Measurements from ENCODE around the gene JPH4. TPM values are rescaled to one million over a fixed set of nuclear protein-coding genes. Genes with fewer than 3 reads are reported as not detected.

The JPH4 gene
- total and polyA plus RNA-seq, 12 donors = 0.06 to 0.38 (median 0.15) TPM; not detected in 1

DNA sequence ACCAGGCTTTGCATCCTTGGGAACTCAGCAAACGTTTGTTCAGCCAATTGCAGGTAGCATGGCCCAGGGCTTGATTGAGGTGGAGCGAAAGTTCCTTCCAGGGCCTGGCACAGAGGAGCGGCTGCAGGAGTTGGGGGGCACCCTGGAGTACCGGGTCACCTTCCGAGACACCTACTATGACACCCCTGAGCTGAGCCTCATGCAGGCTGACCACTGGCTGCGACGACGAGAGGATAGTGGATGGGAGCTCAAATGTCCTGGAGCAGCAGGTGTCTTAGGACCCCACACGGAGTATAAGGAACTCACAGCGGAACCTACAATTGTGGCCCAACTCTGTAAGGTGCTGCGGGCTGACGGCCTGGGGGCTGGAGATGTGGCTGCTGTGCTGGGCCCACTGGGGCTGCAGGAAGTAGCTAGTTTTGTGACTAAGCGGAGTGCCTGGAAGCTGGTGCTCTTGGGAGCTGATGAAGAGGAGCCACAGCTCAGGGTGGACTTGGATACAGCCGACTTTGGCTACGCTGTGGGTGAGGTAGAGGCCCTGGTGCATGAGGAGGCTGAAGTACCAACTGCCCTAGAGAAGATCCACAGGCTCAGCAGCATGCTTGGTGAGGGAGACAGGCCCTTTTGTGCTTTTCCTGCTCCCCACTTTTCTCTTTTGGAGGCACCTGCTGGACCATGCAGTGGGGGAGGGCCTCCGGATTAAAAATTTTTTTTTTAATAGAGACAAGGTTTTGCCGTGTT, 21.7 kb downstream of the JPH4 start:
- 56 to 57% methylated on average over 17 of the region's 17 CpGs for WGBS, 2 donors
- Histone ChIP-seq H3K4me3 (peak overlapping the region; percentile 58 to 93 (median 82)), H3K4me1 (peaks cover 5 to 32% (median 24%) of the 10 kb centered on the region in 9 donors), H3K27me3 (no peaks in the 10 kb centered on the region), H3K36me3 (peaks cover 0 to 37% (median 0%) of the 10 kb centered on the region in 9 donors), H3K9me3 (no peaks in the 10 kb centered on the region), H3K27ac (peak overlapping the region; percentile 93 to 100 (median 97))
- no peak for DNase-seq
- TF ChIP-seq, protein P1, sequence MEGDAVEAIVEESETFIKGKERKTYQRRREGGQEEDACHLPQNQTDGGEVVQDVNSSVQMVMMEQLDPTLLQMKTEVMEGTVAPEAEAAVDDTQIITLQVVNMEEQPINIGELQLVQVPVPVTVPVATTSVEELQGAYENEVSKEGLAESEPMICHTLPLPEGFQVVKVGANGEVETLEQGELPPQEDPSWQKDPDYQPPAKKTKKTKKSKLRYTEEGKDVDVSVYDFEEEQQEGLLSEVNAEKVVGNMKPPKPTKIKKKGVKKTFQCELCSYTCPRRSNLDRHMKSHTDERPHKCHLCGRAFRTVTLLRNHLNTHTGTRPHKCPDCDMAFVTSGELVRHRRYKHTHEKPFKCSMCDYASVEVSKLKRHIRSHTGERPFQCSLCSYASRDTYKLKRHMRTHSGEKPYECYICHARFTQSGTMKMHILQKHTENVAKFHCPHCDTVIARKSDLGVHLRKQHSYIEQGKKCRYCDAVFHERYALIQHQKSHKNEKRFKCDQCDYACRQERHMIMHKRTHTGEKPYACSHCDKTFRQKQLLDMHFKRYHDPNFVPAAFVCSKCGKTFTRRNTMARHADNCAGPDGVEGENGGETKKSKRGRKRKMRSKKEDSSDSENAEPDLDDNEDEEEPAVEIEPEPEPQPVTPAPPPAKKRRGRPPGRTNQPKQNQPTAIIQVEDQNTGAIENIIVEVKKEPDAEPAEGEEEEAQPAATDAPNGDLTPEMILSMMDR (IDR thresholded peaks at IDR 0.05) = no peak
- intact Hi-C loops (cut with DNase I) = loop anchor here in 4 of 10 donors (5.0 to 10.0 kb wide), 2 partner anchors 232 to 235 kb away; partner anchors contain the start of gene PABPN1 (in 4 of the 4)
- peak in 3 of 8 donors; percentile 1 to 2 (median 1) for ATAC-seq

DNA sequence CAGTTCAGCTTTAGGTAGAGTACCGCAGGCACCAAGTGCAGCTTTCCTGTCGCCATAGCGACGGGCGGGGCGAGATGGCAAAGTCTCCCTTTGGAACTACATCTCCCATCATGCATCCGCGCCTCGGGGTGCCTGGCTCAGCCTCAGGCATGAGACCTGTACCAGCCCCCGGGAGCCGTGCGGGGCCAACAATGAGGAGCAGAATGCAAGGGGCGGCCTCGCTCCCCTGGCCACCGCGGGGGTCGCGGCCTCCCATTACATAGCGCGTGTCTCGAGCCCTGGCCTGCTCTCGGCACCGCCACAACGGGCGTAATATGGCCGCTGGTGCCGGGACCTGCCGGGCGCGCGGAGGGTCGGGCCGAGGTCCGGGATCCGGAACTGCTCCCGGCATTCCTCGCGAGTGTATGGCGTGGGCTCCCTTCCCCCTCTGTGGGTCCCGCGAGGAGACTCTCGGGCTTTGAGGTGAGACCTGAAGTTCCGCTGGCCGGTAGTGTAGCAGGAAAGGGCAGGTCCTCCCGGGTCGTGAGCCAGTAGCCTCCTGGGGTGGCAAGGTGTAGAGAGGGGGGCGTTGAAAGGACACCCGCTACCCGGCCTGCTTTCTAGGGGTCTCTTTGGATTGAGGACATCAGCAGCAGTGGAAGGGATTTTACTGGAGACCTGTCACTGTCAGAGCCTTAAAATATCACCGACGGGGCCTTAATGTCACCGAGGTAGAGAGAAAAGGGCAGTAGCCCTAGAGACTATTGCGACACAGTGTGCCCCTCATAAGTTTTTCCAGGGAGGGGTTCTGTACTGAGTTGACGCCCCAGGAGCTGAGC, 22.5 kb downstream of the JPH4 start, which contains the start of gene THTPA:
Gene THTPA, plus strand, starts transcription at position 390 of the 818 bp plus-strand sequence. CDS start 487 bp downstream, outside the sequence.
- Histone ChIP-seq H3K9me3 (no peaks in the 10 kb centered on the region), H3K27ac (peak within 1 kb of the TSS; percentile 93 to 100 (median 97)), H3K27me3 (no peaks in the 10 kb centered on the region), H3K4me1 (peaks cover 5 to 34% (median 26%) of the 10 kb centered on the region in 9 donors), H3K36me3 (peaks cover 0 to 29% (median 0%) of the 10 kb centered on the region in 9 donors), H3K4me3 (peak within 1 kb of the TSS; percentile 58 to 93 (median 82))
- intact Hi-C loops (cut with DNase I) = loop anchor here in 5 of 10 donors (2.0 to 10.0 kb wide), 3 partner anchors 87 to 234 kb away; partner anchors contain the start of genes PABPN1 (in 4 of the 5) and NGDN (in 1 of the 5)
- DNase-seq = peak; percentile 92 to 93
- peak; percentile 93 to 96 (median 95) for ATAC-seq
- WGBS, 2 donors = 1% methylated on average over 54 of the region's 54 CpGs
- TF ChIP-seq, protein P1 (IDR thresholded peaks at IDR 0.05) = no peak

DNA sequence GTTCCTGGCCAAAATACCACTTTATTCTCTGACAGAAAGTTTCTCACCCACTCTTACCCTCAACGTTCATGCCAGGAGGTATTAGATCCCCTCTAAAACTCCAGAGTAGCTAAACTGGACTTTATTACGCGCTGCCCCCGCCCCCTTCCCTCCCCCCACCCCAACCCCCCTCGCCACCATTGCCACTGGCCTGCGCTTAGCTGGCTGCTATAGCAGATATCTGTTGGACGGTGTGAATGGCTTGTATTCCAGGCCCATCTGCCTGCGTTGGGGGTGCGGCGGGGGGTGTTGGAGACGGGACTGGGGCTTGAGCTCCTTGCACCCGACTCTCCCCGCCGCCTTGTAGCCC, 23.1 kb downstream of the JPH4 start:
- peaks cover 0 to 24% (median 0%) of the 10 kb centered on the region in 9 donors for H3K36me3 ChIP-seq
- H3K27me3 ChIP-seq = peaks cover 0 to 5% (median 0%) of the 10 kb centered on the region in 7 donors
- H3K4me3 ChIP-seq = peak overlapping the region; percentile 58 to 93 (median 82)
- intact Hi-C loops (cut with DNase I) = loop anchor here in 5 of 10 donors (2.0 to 10.0 kb wide), 3 partner anchors 87 to 233 kb away; partner anchors contain the start of genes PABPN1 (in 4 of the 5) and NGDN (in 1 of the 5)
- TF ChIP-seq, protein P1 (IDR thresholded peaks at IDR 0.05) = no peak
- DNase-seq (no peak), ATAC-seq (peak in 2 of 8 donors; percentile 6 to 15)
- peak overlapping the region; percentile 93 to 100 (median 97) for H3K27ac ChIP-seq
- no peaks in the 10 kb centered on the region for H3K9me3 ChIP-seq
- WGBS, 2 donors = 1 to 3% methylated on average over 14 of the region's 14 CpGs
- H3K4me1 ChIP-seq = peaks cover 5 to 40% (median 26%) of the 10 kb centered on the region in 9 donors
